Epithelial cell of alveolus of lung (primary cell): Measurements from ENCODE around the gene NYAP1. TPM values are rescaled to one million over a fixed set of nuclear protein-coding genes. Genes with fewer than 3 reads are reported as not detected.

Experiments used
- total RNA-seq: library from RNA; depleted of rRNA; stranded (reverse); fragments of >200 nt; gene quantifications from 2 replicates; pipeline ENCODE4 v1.2.1, GENCODE V29; 2015

NYAP1 gene
- total RNA-seq = 2.2 and 10.5 TPM in 2 replicates

DNA sequence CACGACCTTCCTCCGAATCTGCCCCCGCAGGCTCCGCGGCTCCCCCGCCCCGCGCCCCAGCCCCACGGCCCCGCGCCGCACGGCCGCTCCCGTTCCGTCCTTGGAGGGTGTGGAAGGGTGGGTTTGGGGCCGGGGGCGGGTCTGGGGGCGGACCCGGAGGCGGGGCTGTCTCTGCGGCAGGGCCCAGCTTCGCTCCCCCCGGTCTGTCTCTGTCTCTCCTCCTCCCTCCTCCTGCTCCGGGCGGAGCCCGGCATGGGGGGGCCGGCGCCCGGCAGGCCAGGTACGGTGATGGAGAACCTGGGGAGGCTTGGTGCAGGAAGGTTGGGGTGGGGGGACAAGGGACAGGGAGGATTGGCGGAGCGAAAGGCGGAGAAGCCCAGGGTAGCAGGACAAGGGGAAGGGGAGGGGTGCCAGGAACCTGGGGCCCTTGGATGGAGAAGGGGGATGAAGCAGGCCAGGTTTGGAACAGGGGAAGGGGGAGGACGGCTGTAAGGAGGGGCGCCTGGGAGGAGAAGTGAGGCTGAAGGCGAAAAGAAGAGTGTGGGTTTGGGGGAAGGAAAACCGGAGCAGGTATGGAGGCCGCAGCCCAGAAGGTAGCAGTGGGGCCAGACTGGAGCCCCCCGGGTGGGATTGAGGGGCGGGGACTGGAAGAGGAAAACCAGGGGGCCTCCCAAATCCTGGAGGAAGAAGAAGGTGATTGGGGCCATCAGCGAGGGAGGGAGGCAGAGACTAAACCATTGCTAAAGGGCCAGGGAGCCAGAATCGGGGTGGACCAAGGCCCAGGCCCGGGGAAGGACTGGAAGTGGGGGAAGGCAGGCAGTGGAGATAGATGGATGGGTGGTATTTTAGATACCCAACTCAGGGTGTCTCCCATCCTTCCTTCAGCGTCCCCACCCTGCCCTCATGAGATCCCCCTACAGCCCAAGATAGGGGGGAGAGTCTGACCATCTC lies at the start of gene NYAP1:
Gene NYAP1, plus strand, starts transcription at position 206 of the 951 bp plus-strand sequence. CDS start 1,385 bp downstream, outside the sequence.

DNA sequence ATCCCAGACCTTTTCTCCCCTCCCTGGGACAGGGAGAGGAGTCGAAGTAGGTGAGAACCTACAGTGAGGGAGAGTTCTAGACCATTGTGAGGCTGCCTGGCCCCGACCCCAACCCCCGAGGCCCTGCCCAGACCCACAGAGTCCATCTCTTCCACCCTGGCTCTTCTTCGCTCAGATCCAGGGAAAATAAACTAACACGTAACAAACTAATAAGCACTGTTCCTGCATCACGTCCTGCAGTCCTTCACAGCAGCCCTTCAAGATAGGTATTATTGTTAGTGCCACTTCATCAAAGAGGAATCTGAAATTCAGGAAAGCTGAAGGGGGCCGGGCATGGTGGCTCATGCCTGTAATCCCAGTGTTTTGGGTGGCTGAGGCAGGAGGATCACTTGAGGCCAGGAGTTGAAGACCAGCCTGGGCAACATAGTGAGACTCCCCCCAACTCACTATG lies 19.5 kb upstream of the NYAP1 start, which contains the start of gene SPACDR:
Gene SPACDR, minus strand, starts transcription at position 51 of the 451 bp plus-strand sequence. CDS start 235 bp downstream, outside the sequence.

GRCh38 chr7:100478958-100479660 lies 4.6 kb upstream of the NYAP1 start, which contains the start of gene TSC22D4:
TSC22D4 (minus strand) TSS chr7:100479214; CDS start chr7:100478038, 1,176 bp downstream.

GRCh38 chr7:100538654-100539435 lies 55.1 kb downstream of the NYAP1 start, which contains the start of gene AGFG2:
AGFG2 (plus strand) TSS chr7:100539203; CDS start chr7:100539347, 144 bp downstream.

Other genes with a start within 250 kb of the NYAP1 start
- gene SPDYE3, start 176.2 kb upstream of the NYAP1 start, total RNA-seq = not detected in 2 replicates
- 1.9 and 13.3 TPM in 2 replicates for gene PILRB, start 125.8 kb upstream of the NYAP1 start, total RNA-seq
- gene PILRA, start 110.4 kb upstream of the NYAP1 start, total RNA-seq = 4.4 TPM in 1 of 2 replicates, not detected in the other
- gene ZCWPW1, start 55.2 kb upstream of the NYAP1 start, total RNA-seq = 0.52 and 1.8 TPM in 2 replicates
- gene MEPCE, start 54.1 kb upstream of the NYAP1 start, total RNA-seq = 27.7 and 35.9 TPM in 2 replicates
- gene PPP1R35, start 47.4 kb upstream of the NYAP1 start, total RNA-seq = 15.6 and 33.1 TPM in 2 replicates
- not detected in 2 replicates for gene SPACDR, start 19.7 kb upstream of the NYAP1 start, total RNA-seq
- gene TSC22D4, start 4.7 kb upstream of the NYAP1 start, total RNA-seq = 35.6 and 79.0 TPM in 2 replicates
- gene AGFG2, start 55.3 kb downstream of the NYAP1 start, total RNA-seq = 6.6 and 16.9 TPM in 2 replicates
- gene SAP25, start 90.0 kb downstream of the NYAP1 start, total RNA-seq = 1.5 TPM in 1 of 2 replicates, not detected in the other
- 36.5 and 119 TPM in 2 replicates for gene LRCH4, start 102.2 kb downstream of the NYAP1 start, total RNA-seq
- 0.65 and 2.9 TPM in 2 replicates for gene FBXO24, start 102.4 kb downstream of the NYAP1 start, total RNA-seq
- 351 and 978 TPM in 2 replicates for gene PCOLCE, start 118.4 kb downstream of the NYAP1 start, total RNA-seq
- 18.2 and 23.9 TPM in 2 replicates for gene MOSPD3, start 128.6 kb downstream of the NYAP1 start, total RNA-seq
- 0.64 and 1.6 TPM in 2 replicates for gene TFR2, start 157.6 kb downstream of the NYAP1 start, total RNA-seq
- not detected in 2 replicates for gene ACTL6B, start 172.5 kb downstream of the NYAP1 start, total RNA-seq
- 283 and 312 TPM in 2 replicates for gene GNB2, start 189.8 kb downstream of the NYAP1 start, total RNA-seq
- 7.9 and 20.5 TPM in 2 replicates for gene GIGYF1, start 210.3 kb downstream of the NYAP1 start, total RNA-seq
- 29.5 and 44.6 TPM in 2 replicates for gene POP7, start 222.2 kb downstream of the NYAP1 start, total RNA-seq
- gene EPO, start 236.5 kb downstream of the NYAP1 start, total RNA-seq = 0.48 TPM in 1 of 2 replicates, not detected in the other
- gene ZAN, start 249.7 kb downstream of the NYAP1 start, total RNA-seq = not detected in 2 replicates